Ishikawa (cell line): ENCODE results near the gene NDRG2.

Experiments
- CEBPB ChIP-seq: IDR thresholded peaks from 2 replicates; pipeline ENCODE4 v1.6.1; 2012
- CREB1 ChIP-seq: IDR thresholded peaks from 2 replicates; pipeline ENCODE4 v1.6.1; 2012; ENCODE audit warnings: low read depth
- EGR1 ChIP-seq: IDR thresholded peaks from 2 replicates; pipeline ENCODE4 v1.6.1; 2012
- EP300 ChIP-seq: IDR thresholded peaks from 2 replicates; pipeline ENCODE4 v1.6.1; 2012; ENCODE audit warnings: borderline replicate concordance
- FOXM1 ChIP-seq: IDR thresholded peaks from 2 replicates; pipeline ENCODE4 v1.6.1; 2012; ENCODE audit warnings: low read depth, borderline replicate concordance
- MAX ChIP-seq: IDR thresholded peaks from 2 replicates; pipeline ENCODE4 v1.6.1; 2012
- NFIC ChIP-seq: IDR thresholded peaks from 2 replicates; pipeline ENCODE4 v1.6.1; 2012
- RAD21 ChIP-seq: IDR thresholded peaks from 2 replicates; pipeline ENCODE4 v1.6.1; 2012; ENCODE audit warnings: low read depth
- REST ChIP-seq: IDR thresholded peaks from 2 replicates; pipeline ENCODE4 v1.6.1; 2012; ENCODE audit warnings: low read depth, mild to moderate bottlenecking
- TAF1 ChIP-seq: IDR thresholded peaks from 2 replicates; pipeline ENCODE4 v1.6.1; 2012; ENCODE audit warnings: low read depth, mild to moderate bottlenecking
- TCF12 ChIP-seq: IDR thresholded peaks from 2 replicates; pipeline ENCODE4 v1.6.1; 2012; ENCODE audit warnings: low read depth
- TEAD4 ChIP-seq: IDR thresholded peaks from 2 replicates; pipeline ENCODE4 v1.6.1; 2012
- YY1 ChIP-seq: IDR thresholded peaks from 2 replicates; pipeline ENCODE4 v1.6.1; 2012; ENCODE audit warnings: low read depth
- ZBTB7A ChIP-seq: IDR thresholded peaks from 2 replicates; pipeline ENCODE4 v1.6.1; 2012; ENCODE audit warnings: low read depth
- TF ChIP-seq, protein P1 (sequence below): IDR thresholded peaks from 2 replicates; pipeline ENCODE4 v1.6.1; 2012

The NDRG2 gene

GRCh38 chr14:21036751-21037150 is 11.9 kb upstream of the NDRG2 start:
- no peak for TF ChIP-seq ZBTB7A
- TF ChIP-seq TAF1, result no peak
- TF ChIP-seq TEAD4, result no peak
- TF ChIP-seq RAD21, result no peak
- TF ChIP-seq CEBPB, result no peak
- no peak for TF ChIP-seq FOXM1
- TF ChIP-seq REST, result no peak
- TF ChIP-seq EGR1, result no peak

- no peak for TF ChIP-seq TAF1
- TF ChIP-seq EGR1, result no peak
- TF ChIP-seq MAX, result no peak
- TF ChIP-seq RAD21, result no peak
- TF ChIP-seq CEBPB, result no peak
- TF ChIP-seq TCF12, result no peak
- no peak for TF ChIP-seq EP300
- TF ChIP-seq NFIC, result no peak
- no peak for TF ChIP-seq ZBTB7A
- no peak for TF ChIP-seq FOXM1
- TF ChIP-seq CREB1, result no peak
- TF ChIP-seq, protein P1, sequence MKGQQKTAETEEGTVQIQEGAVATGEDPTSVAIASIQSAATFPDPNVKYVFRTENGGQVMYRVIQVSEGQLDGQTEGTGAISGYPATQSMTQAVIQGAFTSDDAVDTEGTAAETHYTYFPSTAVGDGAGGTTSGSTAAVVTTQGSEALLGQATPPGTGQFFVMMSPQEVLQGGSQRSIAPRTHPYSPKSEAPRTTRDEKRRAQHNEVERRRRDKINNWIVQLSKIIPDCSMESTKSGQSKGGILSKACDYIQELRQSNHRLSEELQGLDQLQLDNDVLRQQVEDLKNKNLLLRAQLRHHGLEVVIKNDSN, result no peak
- TF ChIP-seq TEAD4, result no peak
- TF ChIP-seq YY1, result no peak
Measured at GRCh38 chr14:21034707-21035106, 9.8 kb upstream of the NDRG2 start, which contains the start of gene RNASE13. TSS of gene RNASE13 (minus strand) at chr14:21034807. CDS start at chr14:21034288, 519 bp downstream.

GRCh38 chr14:21033133-21033698 is 8.4 kb upstream of the NDRG2 start:
- no peak for TF ChIP-seq YY1
- TF ChIP-seq TCF12, result no peak
- no peak for TF ChIP-seq CEBPB
- TF ChIP-seq TEAD4, result no peak
- TF ChIP-seq NFIC, result no peak
- TF ChIP-seq ZBTB7A, result no peak
- no peak for TF ChIP-seq EGR1
- no peak for TF ChIP-seq FOXM1
- TF ChIP-seq CREB1, result no peak
- no peak for TF ChIP-seq REST
- TF ChIP-seq MAX, result no peak
- TF ChIP-seq, protein P1, result no peak
- no peak for TF ChIP-seq RAD21
- no peak for TF ChIP-seq EP300
- no peak for TF ChIP-seq TAF1

DNA sequence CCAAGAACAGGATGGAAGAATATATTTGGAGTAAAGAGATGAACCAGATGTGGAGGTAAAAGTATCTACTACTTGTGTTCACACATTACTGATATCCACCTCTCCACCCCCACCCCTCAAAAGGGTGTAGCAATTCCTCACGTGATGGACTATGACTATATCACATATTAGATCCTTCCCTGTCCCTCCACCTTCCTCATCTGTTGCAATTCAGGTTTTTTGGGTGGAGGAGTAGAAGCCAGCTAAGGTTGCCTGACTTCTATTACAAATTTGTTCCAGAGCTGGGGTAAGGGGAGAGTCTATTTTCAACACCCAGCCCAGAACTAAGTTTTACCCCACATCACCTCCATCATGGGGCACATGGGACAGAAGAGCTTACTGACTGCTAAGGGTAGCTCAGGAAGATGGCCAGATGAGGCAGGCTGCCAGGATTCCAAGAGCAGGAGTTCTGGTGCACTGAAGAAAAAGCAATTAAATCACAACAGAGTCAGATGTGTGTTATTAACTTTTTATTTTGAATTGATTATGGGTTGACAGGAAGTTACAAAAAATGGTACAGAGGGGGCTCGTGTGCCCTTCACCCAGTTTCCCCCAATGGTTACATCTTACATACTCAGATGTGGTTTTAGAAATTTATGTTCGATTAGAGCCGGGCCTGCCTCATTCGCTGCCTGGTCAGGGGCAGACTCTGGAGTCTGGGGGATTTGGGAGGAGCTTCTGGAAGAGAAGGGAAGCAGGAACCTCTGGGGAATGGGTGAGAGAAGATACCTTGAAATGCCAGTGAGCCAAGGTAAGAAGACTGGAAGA is 7.7 kb upstream of the NDRG2 start:
- TF ChIP-seq ZBTB7A (no peak), RAD21 (no peak), TAF1 (no peak), NFIC (no peak), YY1 (no peak), MAX (no peak), CEBPB (no peak), CREB1 (no peak), EP300 (no peak), REST (no peak), TCF12 (no peak), TEAD4 (no peak), FOXM1 (no peak), EGR1 (no peak)
- TF ChIP-seq, protein P1, result no peak
